Testis (tissue), 2 donors: Measurements from ENCODE around the gene DCTN3.

Experiments
- POLR2A ChIP-seq: fragments of 450-650 bp; IDR thresholded peaks from one replicate; pipeline ENCODE4 v1.6.1; 2017; ENCODE audit warnings: antibody characterized with exemption, mild to moderate bottlenecking, moderate library complexity
- TF ChIP-seq, protein P1 (sequence below), 3 experiments: fragments of 450-650 bp in 2 of 3; fragments of 200-600 bp in 1 of 3; sonication (generic) in 1 of 3; IDR thresholded peaks; one replicate each; pipeline ENCODE4 v1.5.1; 2016 to 2019; ENCODE audit warnings: antibody characterized with exemption in 3 of 3, mild to moderate bottlenecking in 2 of 3, moderate library complexity in 1 of 3

DNA sequence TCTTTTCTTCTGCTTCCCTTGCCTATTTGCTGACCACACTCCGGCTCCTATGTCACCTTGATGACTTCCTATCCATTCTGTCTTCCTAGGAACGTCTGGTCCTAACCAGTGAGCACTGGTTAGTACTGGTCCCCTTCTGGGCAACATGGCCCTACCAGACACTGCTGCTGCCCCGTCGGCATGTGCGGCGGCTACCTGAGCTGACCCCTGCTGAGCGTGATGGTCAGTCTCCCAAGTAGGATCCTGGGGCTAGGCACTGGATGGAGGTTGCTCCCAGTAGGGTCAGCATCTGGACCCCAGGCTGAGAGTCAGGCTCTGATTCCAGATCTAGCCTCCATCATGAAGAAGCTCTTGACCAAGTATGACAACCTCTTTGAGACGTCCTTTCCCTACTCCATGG, 28.4 kb upstream of the DCTN3 start:
- TF ChIP-seq, protein P1, sequence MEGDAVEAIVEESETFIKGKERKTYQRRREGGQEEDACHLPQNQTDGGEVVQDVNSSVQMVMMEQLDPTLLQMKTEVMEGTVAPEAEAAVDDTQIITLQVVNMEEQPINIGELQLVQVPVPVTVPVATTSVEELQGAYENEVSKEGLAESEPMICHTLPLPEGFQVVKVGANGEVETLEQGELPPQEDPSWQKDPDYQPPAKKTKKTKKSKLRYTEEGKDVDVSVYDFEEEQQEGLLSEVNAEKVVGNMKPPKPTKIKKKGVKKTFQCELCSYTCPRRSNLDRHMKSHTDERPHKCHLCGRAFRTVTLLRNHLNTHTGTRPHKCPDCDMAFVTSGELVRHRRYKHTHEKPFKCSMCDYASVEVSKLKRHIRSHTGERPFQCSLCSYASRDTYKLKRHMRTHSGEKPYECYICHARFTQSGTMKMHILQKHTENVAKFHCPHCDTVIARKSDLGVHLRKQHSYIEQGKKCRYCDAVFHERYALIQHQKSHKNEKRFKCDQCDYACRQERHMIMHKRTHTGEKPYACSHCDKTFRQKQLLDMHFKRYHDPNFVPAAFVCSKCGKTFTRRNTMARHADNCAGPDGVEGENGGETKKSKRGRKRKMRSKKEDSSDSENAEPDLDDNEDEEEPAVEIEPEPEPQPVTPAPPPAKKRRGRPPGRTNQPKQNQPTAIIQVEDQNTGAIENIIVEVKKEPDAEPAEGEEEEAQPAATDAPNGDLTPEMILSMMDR (IDR thresholded peaks at IDR 0.05), result no peak
- TF ChIP-seq POLR2A, result no peak
